GM18526 (cell line): ENCODE measurements around the gene ZWILCH.

ENCODE experiments used
- POLR2A ChIP-seq: IDR thresholded peaks from 3 replicates; pipeline ENCODE4 v1.6.1; 2011; ENCODE audit not compliant: insufficient read length; ENCODE audit errors: extremely low read depth

ZWILCH gene

GRCh38 chr15:66484539-66485112 lies 20.5 kb upstream of the ZWILCH start:
- no peak for TF ChIP-seq POLR2A

- TF ChIP-seq POLR2A = no peak
These were observed 18.2 kb upstream of the ZWILCH start for GRCh38 chr15:66486887-66487286.

GRCh38 chr15:66488525-66488924 lies 16.6 kb upstream of the ZWILCH start:
- no peak for TF ChIP-seq POLR2A

GRCh38 chr15:66489179-66489791 lies 15.8 kb upstream of the ZWILCH start:
- no peak for TF ChIP-seq POLR2A

GRCh38 chr15:66491846-66492245 lies 13.3 kb upstream of the ZWILCH start:
- TF ChIP-seq POLR2A = no peak

- no peak for TF ChIP-seq POLR2A
These were observed 10.9 kb upstream of the ZWILCH start for GRCh38 chr15:66494262-66494661.

- no peak for TF ChIP-seq POLR2A
These were observed 8.1 kb upstream of the ZWILCH start for GRCh38 chr15:66496951-66497501.

- TF ChIP-seq POLR2A = peak; percentile 75
These were observed 7.3 kb upstream of the ZWILCH start, which contains the start of gene SNAPC5 for GRCh38 chr15:66497502-66498455. Gene SNAPC5 (minus strand): TSS chr15:66497762. CDS start chr15:66497731, 31 bp downstream.

- no peak for TF ChIP-seq POLR2A
These were observed 6.4 kb upstream of the ZWILCH start for GRCh38 chr15:66498501-66499386.

GRCh38 chr15:66502491-66502890 lies 2.6 kb upstream of the ZWILCH start:
- TF ChIP-seq POLR2A = no peak

GRCh38 chr15:66503780-66504562 lies 1.2 kb upstream of the ZWILCH start:
- no peak for TF ChIP-seq POLR2A

- TF ChIP-seq POLR2A = no peak
These were observed 295 bp downstream of the ZWILCH start for GRCh38 chr15:66505430-66505811.

GRCh38 chr15:66505818-66506217 lies 692 bp downstream of the ZWILCH start:
- TF ChIP-seq POLR2A = no peak
